ENCODE results near the gene ELMO1.

DNA sequence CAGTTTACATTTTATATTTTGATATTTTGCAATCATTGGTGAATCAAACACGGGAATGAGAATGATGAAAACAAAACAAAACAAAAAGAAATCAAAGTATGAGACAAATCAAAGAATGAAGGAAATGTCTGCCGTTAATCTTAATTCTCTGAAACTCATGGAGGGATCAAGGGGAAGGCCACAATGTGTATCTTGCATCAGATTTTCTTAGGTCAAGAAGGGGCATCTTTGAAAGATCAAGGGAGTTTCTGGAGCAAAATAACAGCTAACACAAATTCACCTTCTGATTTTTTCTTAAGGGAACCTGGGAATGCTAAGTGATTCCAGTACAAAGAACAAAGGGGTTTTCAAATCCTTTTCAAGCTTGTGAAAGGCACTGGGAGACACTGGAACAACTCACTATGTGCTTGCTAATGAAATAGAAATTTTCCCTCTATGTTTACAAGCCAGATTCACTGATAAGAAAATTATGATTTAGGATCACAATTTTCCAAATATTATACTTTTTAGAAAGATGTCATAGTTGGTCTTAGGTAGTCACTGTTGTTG lies 402.1 kb downstream of the ELMO1 start:
- TF ChIP-seq, protein P1, sequence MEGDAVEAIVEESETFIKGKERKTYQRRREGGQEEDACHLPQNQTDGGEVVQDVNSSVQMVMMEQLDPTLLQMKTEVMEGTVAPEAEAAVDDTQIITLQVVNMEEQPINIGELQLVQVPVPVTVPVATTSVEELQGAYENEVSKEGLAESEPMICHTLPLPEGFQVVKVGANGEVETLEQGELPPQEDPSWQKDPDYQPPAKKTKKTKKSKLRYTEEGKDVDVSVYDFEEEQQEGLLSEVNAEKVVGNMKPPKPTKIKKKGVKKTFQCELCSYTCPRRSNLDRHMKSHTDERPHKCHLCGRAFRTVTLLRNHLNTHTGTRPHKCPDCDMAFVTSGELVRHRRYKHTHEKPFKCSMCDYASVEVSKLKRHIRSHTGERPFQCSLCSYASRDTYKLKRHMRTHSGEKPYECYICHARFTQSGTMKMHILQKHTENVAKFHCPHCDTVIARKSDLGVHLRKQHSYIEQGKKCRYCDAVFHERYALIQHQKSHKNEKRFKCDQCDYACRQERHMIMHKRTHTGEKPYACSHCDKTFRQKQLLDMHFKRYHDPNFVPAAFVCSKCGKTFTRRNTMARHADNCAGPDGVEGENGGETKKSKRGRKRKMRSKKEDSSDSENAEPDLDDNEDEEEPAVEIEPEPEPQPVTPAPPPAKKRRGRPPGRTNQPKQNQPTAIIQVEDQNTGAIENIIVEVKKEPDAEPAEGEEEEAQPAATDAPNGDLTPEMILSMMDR (IDR thresholded peaks at IDR 0.05), result no peak
- no peak for TF ChIP-seq POLR2A (IDR thresholded peaks at IDR 0.05)

Data from heart left ventricle (tissue), 13 donors.